Measurements from ENCODE around the gene ATP10A. TPM values are rescaled to one million over a fixed set of nuclear protein-coding genes. Genes with fewer than 3 reads are reported as not detected.

ATP10A gene
- total and polyA plus RNA-seq, 2 of the 8 experiments (the other 6 are each of a cell fraction or from before 2014, with no cell fraction given): 2.0 to 2.8 TPM

DNA sequence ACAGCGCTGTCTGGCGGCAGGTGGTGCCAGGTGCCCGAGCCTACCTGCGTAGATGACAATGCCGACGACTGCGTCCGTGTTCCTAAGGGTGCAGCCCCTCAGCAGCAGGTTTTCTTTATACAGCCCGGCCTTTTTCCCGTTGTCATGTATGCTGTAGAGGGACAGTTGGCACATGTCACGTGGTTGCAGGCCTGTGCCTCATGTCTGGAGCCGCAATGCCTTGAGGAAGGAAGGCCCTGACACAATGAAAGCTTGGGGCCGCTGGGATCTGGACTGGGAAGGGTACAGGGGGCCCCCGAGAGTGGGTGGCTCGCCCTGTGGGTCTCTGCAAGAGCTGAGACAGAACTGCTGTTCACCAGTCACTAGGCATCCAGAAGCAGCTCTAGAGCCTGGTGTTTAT, 136.0 kb downstream of the ATP10A start:
- Histone ChIP-seq H3K9me3 (ENCODE audit: insufficient read depth in 2 of 2, low read depth in 1 of 2, low read length in 1 of 2) (no peaks in the 10 kb centered on the region; a peak in 1 of 4 replicates), H3K79me1 (ENCODE audit: low read depth, low read length) (no peaks in the 10 kb centered on the region), H3K14ac (ENCODE audit: insufficient read length) (no peak overlapping the region), H2BK15ac (ENCODE audit: low read length) (no peak overlapping the region), H2AK5ac (ENCODE audit: low read depth, low read length) (no peak overlapping the region), H4K8ac (ENCODE audit: extremely low read depth, insufficient read depth, low read length) (no peak overlapping the region), H3K4me3 (ENCODE audit: extremely low read depth in 1 of 4, insufficient read depth in 2 of 4, low read depth in 3 of 4, low read length in 4 of 4) (no peak overlapping the region), H2AFZ (ENCODE audit: low read length) (no peak overlapping the region), H3K4me2 (ENCODE audit: insufficient read depth in 1 of 2, low read depth in 2 of 2, low read length in 2 of 2) (no peak overlapping the region), H4K5ac (ENCODE audit: insufficient read length, low read depth, low read length) (no peak overlapping the region), H3K27me3 (replicated peaks in 1 of 4; ENCODE audit: control insufficient read depth in 3 of 4, extremely low read depth in 1 of 4, insufficient read depth in 3 of 4, low read length in 3 of 4) (no peaks in the 10 kb centered on the region), H4K20me1 (replicated peaks in 1 of 2; ENCODE audit: control insufficient read depth in 1 of 2, insufficient read depth in 2 of 2, low read length in 2 of 2) (no peaks in the 10 kb centered on the region), H2BK12ac (ENCODE audit: low read depth, low read length) (no peak overlapping the region), H2BK5ac (ENCODE audit: low read depth, low read length) (no peak overlapping the region), H3K79me2 (ENCODE audit: control insufficient read depth in 1 of 2, insufficient read depth in 2 of 2, low read length in 2 of 2) (no peaks in the 10 kb centered on the region), H3K4ac (replicated peaks; ENCODE audit: insufficient read length, low read depth, low read length) (no peak overlapping the region), H3K36me3 (ENCODE audit: control insufficient read depth in 2 of 4, insufficient read depth in 4 of 4, low read length in 3 of 4) (no peaks in the 10 kb centered on the region), H3K18ac (ENCODE audit: extremely low read depth, low read length) (no peak overlapping the region), H2BK120ac (replicated peaks; ENCODE audit: low read depth, low read length) (no peak overlapping the region), H3K4me1 (replicated peaks in 1 of 4; ENCODE audit: control insufficient read depth in 3 of 4, insufficient read depth in 4 of 4, low read length in 3 of 4) (no peaks in the 10 kb centered on the region), H3K27ac (ENCODE audit: low read depth, low read length) (no peak overlapping the region), H2BK20ac (ENCODE audit: low read length) (no peak overlapping the region), H3K23me2 (ENCODE audit: low read depth, low read length) (no peaks in the 10 kb centered on the region), H3K56ac (replicated peaks; ENCODE audit: insufficient read length, low read depth, low read length) (no peak overlapping the region), H4K91ac (replicated peaks; ENCODE audit: insufficient read length, low read length) (no peak overlapping the region), H3K9ac (replicated peaks in 1 of 4; ENCODE audit: extremely low read depth in 1 of 4, low read depth in 3 of 4, low read length in 3 of 4) (no peak overlapping the region), H3K23ac (ENCODE audit: insufficient read length) (no peak overlapping the region)
- WGBS, 2 experiments (ENCODE audit: extremely low coverage in 1 of 2, insufficient coverage in 1 of 2, insufficient read length in 1 of 2, insufficient replicate concordance in 2 of 2, low coverage in 1 of 2, low lambda C conversion rate in 2 of 2, missing lambda C conversion rate in 1 of 2): 96% methylated on average over 13 of the region's 15 CpGs; no CpG with 5 or more reads in 1 of the 2 experiments
- DNase-seq (ENCODE audit: low read depth in 1 of 2, low spot score in 2 of 2): peak in 1 of 2 experiments; percentile 37
- no peak for FAIRE-seq
- CTCF ChIA-PET (ENCODE audit: partially characterized antibody): interaction anchor here (0.6 to 2.3 kb wide), 3 partner anchors 17 to 218 kb away, joined by 3 to 8 read pairs (median 3); no protein-coding TSS in a partner anchor
- POLR2A ChIA-PET (ENCODE audit: partially characterized antibody): no interaction called here
- TF ChIP-seq POLR2A (IDR thresholded peaks at IDR 0.05; ENCODE audit: control extremely low read depth in 1 of 2, low read depth in 2 of 2, low read length in 2 of 2) (no peak), RBBP5 (IDR thresholded peaks at IDR 0.05; ENCODE audit: borderline replicate concordance, low read depth, low read length) (no peak), POLR2AphosphoS5 (IDR thresholded peaks at IDR 0.05; ENCODE audit: low read depth, low read length) (no peak), JUN (IDR thresholded peaks at IDR 0.05; ENCODE audit: low read depth, low read length) (no peak), CHD2 (IDR thresholded peaks at IDR 0.05; ENCODE audit: low read length) (no peak), SP2 (IDR thresholded peaks at IDR 0.05; ENCODE audit: low read length) (no peak), RFX5 (IDR thresholded peaks at IDR 0.05; ENCODE audit: borderline replicate concordance, low read depth, low read length) (no peak), KDM4A (IDR thresholded peaks at IDR 0.05; ENCODE audit: low read depth, low read length, severe bottlenecking) (no peak), GABPA (IDR thresholded peaks at IDR 0.05; ENCODE audit: borderline replicate concordance, insufficient read depth, low read length) (no peak), GTF2F1 (IDR thresholded peaks at IDR 0.05; ENCODE audit: borderline replicate concordance, low read depth, low read length) (no peak), SIN3A (conservative IDR thresholded peaks at IDR 0.05 in 1 of 2, IDR thresholded peaks at IDR 0.05 in 1 of 2; ENCODE audit: low read depth in 1 of 2, low read length in 2 of 2) (no peak), KDM5A (IDR thresholded peaks at IDR 0.05; ENCODE audit: low read length) (no peak), EP300 (IDR thresholded peaks at IDR 0.05; ENCODE audit: borderline replicate concordance in 1 of 2, low read depth in 2 of 2, low read length in 2 of 2) (no peak), TCF12 (IDR thresholded peaks at IDR 0.05; ENCODE audit: low read depth, low read length) (no peak), HDAC2 (IDR thresholded peaks at IDR 0.05; ENCODE audit: borderline replicate concordance in 1 of 2, low read depth in 2 of 2, low read length in 2 of 2) (no peak)

Measured in H1 (cell line).